ENCODE results near the gene SEPTIN11. TPM values are rescaled to one million over a fixed set of nuclear protein-coding genes. Genes with fewer than 3 reads are reported as not detected.

SEPTIN11 gene
- total and polyA plus RNA-seq, 9 of the 15 experiments (the other 6 are each of a cell fraction or from before 2014, with no cell fraction given) = 25.7 to 142 (median 84.3) TPM

DNA sequence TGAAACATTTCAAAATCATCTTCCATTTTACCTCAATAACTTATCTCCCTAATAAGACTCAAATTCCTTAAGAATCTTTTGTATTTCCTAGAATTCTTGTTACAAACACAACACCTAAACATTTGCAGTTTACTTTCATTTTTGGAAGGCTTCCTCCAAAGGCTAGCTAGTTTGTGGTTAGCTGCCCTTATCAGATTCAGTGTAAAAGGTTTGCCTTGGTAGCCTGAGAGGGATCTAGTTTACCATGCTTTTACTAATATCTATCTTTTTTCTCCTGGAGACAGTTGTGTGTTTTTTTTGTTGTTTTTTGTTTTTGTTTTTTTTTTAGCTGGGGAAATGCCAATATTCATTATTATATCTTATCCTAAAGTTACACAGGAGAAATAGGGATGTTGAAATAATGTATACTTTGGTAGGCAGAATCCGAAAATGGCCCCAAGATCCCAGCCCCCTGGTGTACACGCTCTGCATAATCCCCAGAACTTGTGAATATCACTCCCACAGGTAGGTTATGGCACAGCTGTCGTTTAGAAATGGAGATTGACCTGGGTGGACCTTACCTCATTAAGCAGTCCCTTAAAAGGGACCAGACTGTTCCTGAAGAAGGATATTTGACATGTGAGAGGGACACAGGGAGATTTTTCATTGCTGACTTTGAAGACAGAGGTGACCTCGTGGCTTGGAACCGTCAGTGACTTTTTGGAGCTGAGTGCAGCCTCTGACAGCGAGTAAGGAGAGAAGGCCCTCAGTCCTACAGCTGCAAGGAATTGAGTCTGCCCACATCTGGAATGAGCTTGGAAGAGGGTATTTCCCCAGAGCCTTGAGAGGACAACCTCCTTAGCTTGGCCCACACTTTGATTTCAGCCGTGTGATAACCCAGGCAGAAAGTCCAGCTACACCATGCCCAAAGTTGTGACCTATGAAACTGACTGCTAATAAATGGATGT lies 33.4 kb downstream of the SEPTIN11 start (continued):
- TF ChIP-seq, protein P1, sequence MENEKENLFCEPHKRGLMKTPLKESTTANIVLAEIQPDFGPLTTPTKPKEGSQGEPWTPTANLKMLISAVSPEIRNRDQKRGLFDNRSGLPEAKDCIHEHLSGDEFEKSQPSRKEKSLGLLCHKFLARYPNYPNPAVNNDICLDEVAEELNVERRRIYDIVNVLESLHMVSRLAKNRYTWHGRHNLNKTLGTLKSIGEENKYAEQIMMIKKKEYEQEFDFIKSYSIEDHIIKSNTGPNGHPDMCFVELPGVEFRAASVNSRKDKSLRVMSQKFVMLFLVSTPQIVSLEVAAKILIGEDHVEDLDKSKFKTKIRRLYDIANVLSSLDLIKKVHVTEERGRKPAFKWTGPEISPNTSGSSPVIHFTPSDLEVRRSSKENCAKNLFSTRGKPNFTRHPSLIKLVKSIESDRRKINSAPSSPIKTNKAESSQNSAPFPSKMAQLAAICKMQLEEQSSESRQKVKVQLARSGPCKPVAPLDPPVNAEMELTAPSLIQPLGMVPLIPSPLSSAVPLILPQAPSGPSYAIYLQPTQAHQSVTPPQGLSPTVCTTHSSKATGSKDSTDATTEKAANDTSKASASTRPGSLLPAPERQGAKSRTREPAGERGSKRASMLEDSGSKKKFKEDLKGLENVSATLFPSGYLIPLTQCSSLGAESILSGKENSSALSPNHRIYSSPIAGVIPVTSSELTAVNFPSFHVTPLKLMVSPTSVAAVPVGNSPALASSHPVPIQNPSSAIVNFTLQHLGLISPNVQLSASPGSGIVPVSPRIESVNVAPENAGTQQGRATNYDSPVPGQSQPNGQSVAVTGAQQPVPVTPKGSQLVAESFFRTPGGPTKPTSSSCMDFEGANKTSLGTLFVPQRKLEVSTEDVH (IDR thresholded peaks at IDR 0.05; ENCODE audit: low read depth, partially characterized antibody) = peak; percentile 33
- TF ChIP-seq, protein P2, sequence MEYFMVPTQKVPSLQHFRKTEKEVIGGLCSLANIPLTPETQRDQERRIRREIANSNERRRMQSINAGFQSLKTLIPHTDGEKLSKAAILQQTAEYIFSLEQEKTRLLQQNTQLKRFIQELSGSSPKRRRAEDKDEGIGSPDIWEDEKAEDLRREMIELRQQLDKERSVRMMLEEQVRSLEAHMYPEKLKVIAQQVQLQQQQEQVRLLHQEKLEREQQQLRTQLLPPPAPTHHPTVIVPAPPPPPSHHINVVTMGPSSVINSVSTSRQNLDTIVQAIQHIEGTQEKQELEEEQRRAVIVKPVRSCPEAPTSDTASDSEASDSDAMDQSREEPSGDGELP (CRISPR knock-in tag; IDR thresholded peaks at IDR 0.05; ENCODE audit: borderline replicate concordance) = 0 out of 2 replicates have a peak, but pooled peaks have one; percentile 19
- TF ChIP-seq NCOA1 (IDR thresholded peaks at IDR 0.05; ENCODE audit: low read depth) = peak; percentile 47; the same call in 1 of the 2 replicates
- TF ChIP-seq NCOA6 (IDR thresholded peaks at IDR 0.05) = no peak
- TF ChIP-seq, protein P3, sequence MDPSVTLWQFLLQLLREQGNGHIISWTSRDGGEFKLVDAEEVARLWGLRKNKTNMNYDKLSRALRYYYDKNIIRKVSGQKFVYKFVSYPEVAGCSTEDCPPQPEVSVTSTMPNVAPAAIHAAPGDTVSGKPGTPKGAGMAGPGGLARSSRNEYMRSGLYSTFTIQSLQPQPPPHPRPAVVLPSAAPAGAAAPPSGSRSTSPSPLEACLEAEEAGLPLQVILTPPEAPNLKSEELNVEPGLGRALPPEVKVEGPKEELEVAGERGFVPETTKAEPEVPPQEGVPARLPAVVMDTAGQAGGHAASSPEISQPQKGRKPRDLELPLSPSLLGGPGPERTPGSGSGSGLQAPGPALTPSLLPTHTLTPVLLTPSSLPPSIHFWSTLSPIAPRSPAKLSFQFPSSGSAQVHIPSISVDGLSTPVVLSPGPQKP (CRISPR knock-in tag; IDR thresholded peaks at IDR 0.05) = no peak
- no peak for TF ChIP-seq BRD4 (IDR thresholded peaks at IDR 0.05)
- no peak for TF ChIP-seq SNIP1 (IDR thresholded peaks at IDR 0.05; ENCODE audit: low read depth)
- no peak for TF ChIP-seq CBX2 (IDR thresholded peaks at IDR 0.05; ENCODE audit: insufficient read depth, low read length, poor library complexity, severe bottlenecking)
- TF ChIP-seq DPF2 (IDR thresholded peaks at IDR 0.05) = peak; percentile 78
- TF ChIP-seq SMARCC2 (IDR thresholded peaks at IDR 0.05; ENCODE audit: low read depth) = peak; percentile 55; the same call in 1 of the 2 replicates
- no peak for TF ChIP-seq POLR2B (IDR thresholded peaks at IDR 0.05; ENCODE audit: low read depth, partially characterized antibody)
